WTC11 (cell line): ENCODE measurements around the gene SMIM5.

Source experiments
- CREB1 ChIP-seq: sonication (generic); formaldehyde crosslinking; IDR thresholded peaks from 2 replicates; pipeline ENCODE4 v1.8.0; 2023; ENCODE audit warnings: mild to moderate bottlenecking, missing genetic modification reagents
- CTCF ChIP-seq: fragments of 200-600 bp; IDR thresholded peaks from 2 replicates; pipeline ENCODE4 v1.8.0; 2022; ENCODE audit warnings: antibody characterized with exemption
- MLX ChIP-seq: sonication (generic); formaldehyde crosslinking; IDR thresholded peaks from 2 replicates; pipeline ENCODE4 v1.8.1; 2023; ENCODE audit warnings: mild to moderate bottlenecking, missing genetic modification reagents, moderate library complexity
- TF ChIP-seq, protein P1 (sequence below): sonication (generic); formaldehyde crosslinking; IDR thresholded peaks from 2 replicates; pipeline ENCODE4 v1.8.1; 2022; ENCODE audit warnings: low read depth, missing genetic modification reagents, borderline replicate concordance

DNA sequence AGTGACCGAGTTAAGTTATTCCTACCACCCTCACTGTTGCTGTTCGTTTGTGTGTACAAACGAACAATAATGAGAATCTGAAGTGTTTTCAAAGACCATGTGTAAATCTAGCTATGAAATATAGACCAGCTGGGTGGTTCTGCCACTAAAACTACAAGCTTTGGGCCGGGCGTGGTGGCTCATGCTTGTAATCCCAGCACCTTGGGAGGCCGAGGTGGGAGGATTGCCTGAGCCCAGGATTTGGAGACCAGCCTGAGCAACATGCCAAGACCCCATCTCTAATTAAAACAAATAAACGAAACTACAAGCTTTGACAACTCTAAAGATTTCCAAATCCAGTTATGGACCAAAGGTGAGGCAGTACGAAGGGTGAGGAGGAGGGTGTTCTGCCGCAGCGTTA, 32.7 kb downstream of the SMIM5 start:
- TF ChIP-seq CTCF, result no peak
- no peak for TF ChIP-seq MLX
- no peak for TF ChIP-seq CREB1 (CRISPR knock-in tag)
- TF ChIP-seq, protein P1, sequence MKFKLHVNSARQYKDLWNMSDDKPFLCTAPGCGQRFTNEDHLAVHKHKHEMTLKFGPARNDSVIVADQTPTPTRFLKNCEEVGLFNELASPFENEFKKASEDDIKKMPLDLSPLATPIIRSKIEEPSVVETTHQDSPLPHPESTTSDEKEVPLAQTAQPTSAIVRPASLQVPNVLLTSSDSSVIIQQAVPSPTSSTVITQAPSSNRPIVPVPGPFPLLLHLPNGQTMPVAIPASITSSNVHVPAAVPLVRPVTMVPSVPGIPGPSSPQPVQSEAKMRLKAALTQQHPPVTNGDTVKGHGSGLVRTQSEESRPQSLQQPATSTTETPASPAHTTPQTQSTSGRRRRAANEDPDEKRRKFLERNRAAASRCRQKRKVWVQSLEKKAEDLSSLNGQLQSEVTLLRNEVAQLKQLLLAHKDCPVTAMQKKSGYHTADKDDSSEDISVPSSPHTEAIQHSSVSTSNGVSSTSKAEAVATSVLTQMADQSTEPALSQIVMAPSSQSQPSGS (CRISPR knock-in tag), result no peak
